22Rv1 (cell line): Measurements from ENCODE around the gene SNRNP48.

Experiments
- H3K27ac ChIP-seq: fragments of 450-650 bp; 2 replicates; pipeline ENCODE4 v1.5.1; 2017
- CTCF ChIP-seq: fragments of 450-650 bp; IDR thresholded peaks from 2 replicates; pipeline ENCODE4 v1.5.1; 2017; ENCODE audit warnings: mild to moderate bottlenecking
- ZFX ChIP-seq: fragments of 450-650 bp; IDR thresholded peaks from 2 replicates; pipeline ENCODE4 v1.6.1; 2017; ENCODE audit warnings: antibody characterized with exemption, borderline replicate concordance

SNRNP48 gene

GRCh38 chr6:7550433-7550801 lies 39.6 kb upstream of the SNRNP48 start:
- peak overlapping the region; percentile 16; the same call in 1 of the 2 replicates for H3K27ac ChIP-seq
- TF ChIP-seq CTCF (no peak), ZFX (no peak)

GRCh38 chr6:7554533-7555275 lies 35.3 kb upstream of the SNRNP48 start:
- no peak for TF ChIP-seq CTCF
- TF ChIP-seq ZFX = no peak
- no peak overlapping the region for H3K27ac ChIP-seq

- no peak overlapping the region for H3K27ac ChIP-seq
- TF ChIP-seq CTCF = no peak
These were observed 34.3 kb upstream of the SNRNP48 start for GRCh38 chr6:7555671-7556070.

- no peak for TF ChIP-seq CTCF
- TF ChIP-seq ZFX = no peak
These were observed 33.4 kb upstream of the SNRNP48 start for GRCh38 chr6:7556394-7557106.

GRCh38 chr6:7557652-7558051 lies 32.3 kb upstream of the SNRNP48 start:
- TF ChIP-seq CTCF (no peak), ZFX (no peak)
- no peak overlapping the region for H3K27ac ChIP-seq

More at GRCh38 chr6:7556394-7557106, 33.4 kb upstream of the SNRNP48 start:
- H3K27ac ChIP-seq = no peak overlapping the region

GRCh38 chr6:7558781-7559180 lies 31.2 kb upstream of the SNRNP48 start:
- TF ChIP-seq ZFX (no peak), CTCF (no peak)

GRCh38 chr6:7559196-7559595 lies 30.8 kb upstream of the SNRNP48 start:
- TF ChIP-seq ZFX (no peak), CTCF (no peak)
- no peak overlapping the region for H3K27ac ChIP-seq

More at GRCh38 chr6:7558781-7559180, 31.2 kb upstream of the SNRNP48 start:
- no peak overlapping the region for H3K27ac ChIP-seq
